Liver (tissue), 9 donors: ENCODE results near the gene C13orf42. TPM values are rescaled to one million over a fixed set of nuclear protein-coding genes. Genes with fewer than 3 reads are reported as not detected.
A peak's percentile ranks its signal among the peaks of the same experiment; 100 is the strongest.
"Not testable (repeated sequence)": the region's sequence is repeated elsewhere in the genome, so short reads cannot be mapped to it uniquely, and the experiment has no call there.

Experiments
- DNase-seq: peaks from one replicate; pipeline ENCODE4 v3.0.0-alpha.2; 2017; ENCODE audit warnings: low spot score
- H3K27ac ChIP-seq, 2 donors: one replicate each; pipeline ENCODE4 v1.7.0; 2013; ENCODE audit warnings: inconsistent platforms in 2 of 2, low read length in 2 of 2, control low read depth in 1 of 2, low read depth in 1 of 2, mild to moderate bottlenecking in 1 of 2
- H3K27me3 ChIP-seq, 4 donors: one replicate each; pipeline versions ENCODE4 v1.6.1 to v1.7.0; 2013; ENCODE audit warnings: low read length in 3 of 4, inconsistent platforms in 1 of 4, mild to moderate bottlenecking in 1 of 4, moderate library complexity in 1 of 4; ENCODE audit not compliant: control insufficient read depth in 4 of 4, insufficient read depth in 4 of 4
- H3K36me3 ChIP-seq, 4 donors: one replicate each; pipeline versions ENCODE4 v1.6.1 to v1.7.0; 2013; ENCODE audit warnings: low read length in 3 of 4, mild to moderate bottlenecking in 3 of 4, low read depth in 1 of 4, moderate library complexity in 1 of 4; ENCODE audit not compliant: control insufficient read depth in 4 of 4, insufficient read depth in 3 of 4
- H3K4me1 ChIP-seq, 4 donors: one replicate each; pipeline versions ENCODE4 v1.6.1 to v1.7.0; 2013; ENCODE audit warnings: low read length in 3 of 4, mild to moderate bottlenecking in 3 of 4, moderate library complexity in 1 of 4; ENCODE audit not compliant: control insufficient read depth in 4 of 4, insufficient read depth in 4 of 4
- H3K4me3 ChIP-seq, 3 donors: one replicate each; pipeline versions ENCODE4 v1.6.1 to v1.7.0; 2013; ENCODE audit warnings: low read length in 3 of 3, control low read depth in 1 of 3, low read depth in 1 of 3, mild to moderate bottlenecking in 1 of 3
- H3K9ac ChIP-seq, 2 donors: one replicate each; pipeline ENCODE4 v1.7.0; 2013; ENCODE audit warnings: low read length in 2 of 2, mild to moderate bottlenecking in 2 of 2, moderate library complexity in 2 of 2, control low read depth in 1 of 2, low read depth in 1 of 2
- H3K9me3 ChIP-seq, 4 donors: one replicate each; pipeline versions ENCODE4 v1.6.1 to v1.7.0; 2013; ENCODE audit warnings: low read length in 3 of 4; ENCODE audit not compliant: control insufficient read depth in 4 of 4
- FOXA2 ChIP-seq: IDR thresholded peaks from 2 replicates; pipeline ENCODE4 v1.6.1; 2016; ENCODE audit warnings: antibody characterized with exemption
- GABPA ChIP-seq, 2 donors: IDR thresholded peaks in 1 of 2; conservative IDR thresholded peaks in 1 of 2; 2 replicates each; pipeline ENCODE4 v1.6.1; 2016; ENCODE audit warnings: antibody characterized with exemption in 2 of 2, mild to moderate bottlenecking in 1 of 2, moderate library complexity in 1 of 2
- HNF4A ChIP-seq, 2 donors: conservative IDR thresholded peaks; 2 replicates each; pipeline ENCODE4 v1.6.1; 2016; ENCODE audit warnings: antibody characterized with exemption in 2 of 2, mild to moderate bottlenecking in 2 of 2
- HNF4G ChIP-seq: IDR thresholded peaks from 2 replicates; pipeline ENCODE4 v1.6.1; 2016; ENCODE audit warnings: antibody characterized with exemption
- JUND ChIP-seq, 2 donors: IDR thresholded peaks; 2 replicates each; pipeline ENCODE4 v1.6.1; 2016; ENCODE audit warnings: antibody characterized with exemption in 2 of 2
- MAX ChIP-seq: IDR thresholded peaks from 2 replicates; pipeline ENCODE4 v1.6.1; 2016; ENCODE audit warnings: antibody characterized with exemption
- RAD21 ChIP-seq, 2 donors: IDR thresholded peaks; 2 replicates each; pipeline ENCODE4 v1.6.1; 2016; ENCODE audit warnings: antibody characterized with exemption in 2 of 2, mild to moderate bottlenecking in 2 of 2
- REST ChIP-seq: IDR thresholded peaks from 2 replicates; pipeline ENCODE4 v1.6.1; 2016; ENCODE audit warnings: antibody characterized with exemption, mild to moderate bottlenecking
- RXRA ChIP-seq, 2 donors: IDR thresholded peaks; 2 replicates each; pipeline ENCODE4 v1.6.1; 2017 to 2018; ENCODE audit warnings: antibody characterized with exemption in 2 of 2, mild to moderate bottlenecking in 1 of 2
- TAF1 ChIP-seq: conservative IDR thresholded peaks from 2 replicates; pipeline ENCODE4 v1.6.1; 2016; ENCODE audit warnings: antibody characterized with exemption, mild to moderate bottlenecking
- YY1 ChIP-seq: IDR thresholded peaks from 2 replicates; pipeline ENCODE4 v1.6.1; 2016; ENCODE audit warnings: antibody characterized with exemption, mild to moderate bottlenecking
- ZBTB33 ChIP-seq: IDR thresholded peaks from 2 replicates; pipeline ENCODE4 v1.6.1; 2016; ENCODE audit warnings: antibody characterized with exemption
- WGBS: extraction: QIAGEN DNeasy Blood & Tissue Kit; methylation state at CpG from one replicate; pipeline ENCODE4 v1.1.7; 2013; 5-methylcytosine and 5-hydroxymethylcytosine counted together
- polyA plus RNA-seq, 2 donors: library from polyadenylated mRNA; stranded (reverse) in 1 of 2; unstranded in 1 of 2; fragments of 200-250 nt in 1 of 2; fragments of >200 nt in 1 of 2; fragmentation: Nextera tagmentation in 1 of 2; extraction: Ambion mirVana in 1 of 2; gene quantifications; one replicate each; pipeline versions ENCODE4 v1.2.1 to v1.2.3, GENCODE V29; 2013 to 2015
- total RNA-seq, 2 donors: library from RNA; depleted of rRNA; stranded (reverse); fragments of >200 nt; gene quantifications; one replicate each; pipeline ENCODE4 v1.2.3, GENCODE V29; 2014
- TF ChIP-seq, protein P1 (sequence below): IDR thresholded peaks from 2 replicates; pipeline ENCODE4 v1.6.1; 2016; ENCODE audit warnings: antibody characterized with exemption
- donor health status: healthy.
- donor health status: healthy.
- donor health status: healthy.
- donor health status: healthy.
- donor health status: healthy.

Gene C13orf42
- total and polyA plus RNA-seq, 4 donors = 0.08 TPM; not detected in 3

DNA sequence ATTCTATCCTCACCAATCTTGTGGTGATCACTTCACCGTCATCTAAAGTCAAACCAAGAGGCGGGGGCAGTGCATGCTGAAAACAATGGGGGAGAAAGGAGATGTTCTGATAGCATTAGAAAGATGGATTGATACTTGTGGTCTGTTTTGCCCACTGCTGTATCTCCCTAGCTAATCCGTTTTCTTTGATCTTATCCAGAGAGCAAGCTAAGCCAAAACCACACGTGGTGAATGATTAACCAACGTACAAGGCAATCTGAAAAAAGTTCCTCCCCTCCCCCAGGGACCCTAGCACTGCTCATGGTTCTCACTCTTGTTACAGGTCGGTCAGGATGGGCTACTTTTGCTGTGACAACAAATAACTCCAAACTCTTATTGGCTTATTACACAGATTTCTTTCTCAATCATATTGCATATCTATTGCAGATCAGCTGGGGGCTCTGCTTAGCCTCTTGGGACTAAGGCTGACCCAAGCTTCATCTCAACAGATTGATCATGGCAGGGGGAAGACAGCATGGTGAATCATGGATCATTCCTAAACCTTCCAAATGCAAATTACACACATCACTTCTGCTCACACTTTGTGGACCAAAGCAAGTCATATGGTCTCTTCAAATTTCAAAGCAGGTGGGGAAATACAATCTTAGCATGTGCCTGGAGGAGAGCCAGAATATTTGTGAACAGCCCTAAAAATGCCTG lies 11.9 kb upstream of the C13orf42 start:
- Histone ChIP-seq H3K9ac (no peak overlapping the region), H3K27ac (no peak overlapping the region), H3K4me1 (peaks cover 4 to 28% (median 21%) of the 10 kb centered on the region in 4 donors), H3K4me3 (no peak overlapping the region), H3K27me3 (no peaks in the 10 kb centered on the region), H3K9me3 (peaks cover 0 to 3% (median under 1%) of the 10 kb centered on the region in 4 donors), H3K36me3 (no peaks in the 10 kb centered on the region)
- TF ChIP-seq FOXA2 = no peak
- TF ChIP-seq GABPA (IDR thresholded peaks at IDR 0.05 in 1 of 2, conservative IDR thresholded peaks at IDR 0.05 in 1 of 2) = no peak
- TF ChIP-seq, protein P1, sequence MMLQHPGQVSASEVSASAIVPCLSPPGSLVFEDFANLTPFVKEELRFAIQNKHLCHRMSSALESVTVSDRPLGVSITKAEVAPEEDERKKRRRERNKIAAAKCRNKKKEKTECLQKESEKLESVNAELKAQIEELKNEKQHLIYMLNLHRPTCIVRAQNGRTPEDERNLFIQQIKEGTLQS = no peak
- peak in 1 of 2 donors; percentile 22 for TF ChIP-seq HNF4A (conservative IDR thresholded peaks at IDR 0.05)
- DNase-seq = no peak
- 10% methylated on average over 6 of the region's 6 CpGs for WGBS

DNA sequence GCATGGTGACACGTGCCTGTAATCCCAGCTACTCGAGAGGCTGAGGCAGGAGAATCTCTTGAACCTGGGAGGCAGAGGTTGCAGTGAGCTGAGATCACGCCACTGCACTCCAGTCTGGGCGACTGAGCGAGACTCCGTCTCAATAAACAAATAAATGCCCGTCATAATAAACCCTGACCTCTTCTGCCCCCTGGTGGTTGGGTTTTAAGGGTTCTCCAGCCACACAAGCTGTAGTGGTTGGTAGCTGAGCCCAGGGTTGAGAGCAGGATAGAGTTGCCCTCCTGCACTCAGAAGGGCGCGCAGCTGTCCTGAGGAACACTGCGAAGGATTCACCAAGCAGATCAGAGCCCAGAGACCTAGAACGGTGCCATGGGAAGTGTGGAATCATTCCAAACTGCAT lies 9.8 kb upstream of the C13orf42 start:
- DNase-seq, H3K9me3 ChIP-seq, H3K4me3 ChIP-seq, H3K9ac ChIP-seq, H3K36me3 ChIP-seq, H3K27me3 ChIP-seq, H3K27ac ChIP-seq: not testable (repeated sequence)
- H3K4me1 ChIP-seq = peaks cover 4 to 27% (median 20%) of the 10 kb centered on the region in 4 donors
- WGBS = 76% methylated on average over 11 of the region's 11 CpGs
- peak in 1 of 2 donors; percentile 41 for TF ChIP-seq RAD21 (IDR thresholded peaks at IDR 0.05)

GRCh38 chr13:51118809-51119431 lies 7.8 kb upstream of the C13orf42 start:
- H3K36me3 ChIP-seq = no peaks in the 10 kb centered on the region
- H3K27ac ChIP-seq = no peak overlapping the region
- H3K27me3 ChIP-seq = no peaks in the 10 kb centered on the region
- WGBS = 88% methylated on average over 4 of the region's 4 CpGs
- H3K9ac ChIP-seq = no peak overlapping the region
- H3K4me3 ChIP-seq = no peak overlapping the region
- TF ChIP-seq FOXA2 (no peak), YY1 (no peak), RXRA (IDR thresholded peaks at IDR 0.05) (no peak), GABPA (IDR thresholded peaks at IDR 0.05 in 1 of 2, conservative IDR thresholded peaks at IDR 0.05 in 1 of 2) (no peak), TAF1 (no peak), JUND (IDR thresholded peaks at IDR 0.05) (no peak), ZBTB33 (no peak), MAX (no peak), HNF4G (no peak), REST (no peak), HNF4A (conservative IDR thresholded peaks at IDR 0.05) (no peak)
- TF ChIP-seq, protein P1 = no peak
- no peak for DNase-seq
- peaks cover 0 to 7% (median 5%) of the 10 kb centered on the region in 4 donors for H3K9me3 ChIP-seq
- peaks cover 2 to 11% (median 10%) of the 10 kb centered on the region in 4 donors for H3K4me1 ChIP-seq
